Stimulated activated CD4-positive, alpha-beta T cell treated with anti-CD3 and anti-CD28 coated beads, Interleukin-4, amount 100 ng/mL, for 48 hours (primary cell): ENCODE data around the gene IL18RAP.

ENCODE experiments used
- DNase-seq, 2 donors: peaks; one replicate each; pipeline ENCODE4 v3.0.0-alpha.2; 2020; ENCODE audit warnings: low read depth in 2 of 2

IL18RAP gene, protein sequence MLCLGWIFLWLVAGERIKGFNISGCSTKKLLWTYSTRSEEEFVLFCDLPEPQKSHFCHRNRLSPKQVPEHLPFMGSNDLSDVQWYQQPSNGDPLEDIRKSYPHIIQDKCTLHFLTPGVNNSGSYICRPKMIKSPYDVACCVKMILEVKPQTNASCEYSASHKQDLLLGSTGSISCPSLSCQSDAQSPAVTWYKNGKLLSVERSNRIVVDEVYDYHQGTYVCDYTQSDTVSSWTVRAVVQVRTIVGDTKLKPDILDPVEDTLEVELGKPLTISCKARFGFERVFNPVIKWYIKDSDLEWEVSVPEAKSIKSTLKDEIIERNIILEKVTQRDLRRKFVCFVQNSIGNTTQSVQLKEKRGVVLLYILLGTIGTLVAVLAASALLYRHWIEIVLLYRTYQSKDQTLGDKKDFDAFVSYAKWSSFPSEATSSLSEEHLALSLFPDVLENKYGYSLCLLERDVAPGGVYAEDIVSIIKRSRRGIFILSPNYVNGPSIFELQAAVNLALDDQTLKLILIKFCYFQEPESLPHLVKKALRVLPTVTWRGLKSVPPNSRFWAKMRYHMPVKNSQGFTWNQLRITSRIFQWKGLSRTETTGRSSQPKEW

DNA sequence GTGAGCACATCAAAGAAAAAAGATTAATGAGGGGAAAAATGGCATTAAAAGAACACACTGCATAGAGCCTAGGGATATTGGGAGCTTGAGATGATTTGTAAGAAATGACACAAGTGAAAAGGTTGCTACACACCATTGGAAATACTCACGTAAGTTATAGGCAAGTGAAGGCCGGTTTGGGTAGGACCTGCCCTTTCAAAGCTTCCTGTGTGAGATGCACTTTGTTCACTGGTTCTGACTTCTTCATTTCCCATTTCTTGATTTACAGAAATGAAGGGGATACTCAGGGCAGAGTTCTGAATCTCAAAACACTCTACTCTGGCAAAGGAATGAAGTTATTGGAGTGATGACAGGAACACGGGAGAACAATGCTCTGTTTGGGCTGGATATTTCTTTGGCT, at the start of gene IL18RAP:
IL18RAP (plus strand) TSS at position 251 of the 400 bp plus-strand sequence; CDS start at position 369, 118 bp downstream.
- DNase-seq: no peak

GRCh38 chr2:102376052-102376591, 46.8 kb upstream of the IL18RAP start:
- no peak for DNase-seq

DNA sequence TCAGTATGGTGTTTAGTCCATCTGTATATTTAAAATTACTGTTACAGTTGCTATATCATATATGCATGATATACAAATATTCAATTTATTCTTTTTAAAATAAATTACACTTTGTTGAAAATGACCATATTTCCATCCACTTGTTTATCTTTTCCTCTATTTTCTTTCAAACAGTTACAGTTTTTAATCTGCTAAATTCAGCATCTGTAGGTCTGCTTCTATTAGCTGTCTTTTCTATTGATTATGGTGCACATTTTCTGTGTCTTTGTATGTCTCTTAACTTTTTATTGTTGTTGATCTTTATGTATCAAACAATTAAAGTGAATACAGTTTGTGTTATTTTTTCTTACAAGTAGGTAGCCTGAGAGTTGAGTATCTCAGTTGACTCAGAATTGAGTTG, 39.2 kb upstream of the IL18RAP start:
- no peak for DNase-seq

- no peak for DNase-seq
Measured at GRCh38 chr2:102385522-102385921, 37.4 kb upstream of the IL18RAP start.

DNA sequence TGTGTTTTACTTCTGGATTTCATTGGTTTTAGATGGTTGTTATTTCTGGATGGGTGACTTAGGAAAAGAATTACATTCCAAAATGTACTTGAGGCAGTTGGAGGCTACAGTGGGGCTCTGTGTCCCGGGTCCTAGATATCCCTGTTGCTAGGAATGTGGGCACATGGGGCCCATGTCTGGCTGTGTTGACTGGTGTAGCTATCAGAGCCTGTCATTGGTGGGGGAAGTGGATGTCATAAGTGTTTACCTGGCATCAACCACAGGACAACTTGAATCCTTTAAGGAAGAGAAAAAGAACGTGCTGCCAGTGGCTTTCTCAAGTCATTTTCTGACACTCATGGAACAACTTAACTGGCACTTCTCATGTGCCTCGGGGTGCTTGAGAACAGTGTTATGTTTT, 37.0 kb upstream of the IL18RAP start:
- DNase-seq: no peak

DNA sequence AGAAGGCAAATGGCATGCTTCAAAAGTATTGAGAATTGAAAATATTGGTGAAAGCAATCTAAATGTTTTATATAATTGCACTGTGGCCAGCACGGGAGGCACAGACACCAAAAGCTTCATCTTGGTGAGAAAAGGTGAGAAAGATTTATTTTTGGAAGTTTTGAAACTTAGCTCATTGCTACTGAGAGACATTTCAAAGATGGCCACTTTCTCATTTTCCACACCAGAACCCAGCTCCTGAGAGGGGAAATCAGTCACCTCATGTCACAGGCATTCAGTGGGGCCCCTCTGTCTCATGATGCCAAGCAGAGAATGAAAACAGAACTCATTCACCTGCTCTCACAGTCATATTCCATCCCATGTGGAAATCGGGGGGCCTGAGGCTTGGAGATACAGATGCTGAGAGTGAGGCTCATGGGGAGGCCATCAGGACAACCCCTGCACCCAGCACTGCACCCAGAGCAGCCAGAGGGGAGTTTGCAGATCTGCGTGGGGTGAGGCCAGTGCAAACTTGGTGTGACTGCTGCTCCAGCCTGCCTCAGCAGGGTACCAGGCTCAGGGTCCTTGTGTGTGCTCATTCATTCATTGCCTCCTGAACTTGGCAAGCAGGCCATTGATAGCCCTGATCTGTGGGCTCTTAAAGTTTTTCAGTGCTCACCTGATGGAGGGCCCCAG, 36.0 kb upstream of the IL18RAP start:
- DNase-seq: no peak

GRCh38 chr2:102387763-102388546, 35.0 kb upstream of the IL18RAP start:
- DNase-seq: no peak

DNA sequence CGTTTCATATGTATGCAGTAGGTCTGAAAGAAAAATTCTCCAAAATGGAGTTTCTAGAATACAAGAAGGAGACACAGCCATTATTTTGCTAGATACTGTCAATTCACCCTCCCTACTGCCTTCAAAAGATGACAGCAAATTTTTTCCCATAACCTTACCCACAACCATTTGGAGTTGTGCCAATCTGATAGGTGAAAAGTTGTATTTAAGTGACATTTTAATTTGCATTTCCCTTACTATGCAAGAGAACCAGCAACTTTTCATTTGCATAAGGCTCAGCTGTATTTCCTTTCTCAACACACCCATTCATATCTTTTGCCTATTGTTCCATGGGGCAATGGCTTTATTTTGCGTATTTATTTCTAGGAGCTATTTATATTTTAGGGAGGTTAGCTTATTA, 31.4 kb upstream of the IL18RAP start:
- no peak for DNase-seq

DNA sequence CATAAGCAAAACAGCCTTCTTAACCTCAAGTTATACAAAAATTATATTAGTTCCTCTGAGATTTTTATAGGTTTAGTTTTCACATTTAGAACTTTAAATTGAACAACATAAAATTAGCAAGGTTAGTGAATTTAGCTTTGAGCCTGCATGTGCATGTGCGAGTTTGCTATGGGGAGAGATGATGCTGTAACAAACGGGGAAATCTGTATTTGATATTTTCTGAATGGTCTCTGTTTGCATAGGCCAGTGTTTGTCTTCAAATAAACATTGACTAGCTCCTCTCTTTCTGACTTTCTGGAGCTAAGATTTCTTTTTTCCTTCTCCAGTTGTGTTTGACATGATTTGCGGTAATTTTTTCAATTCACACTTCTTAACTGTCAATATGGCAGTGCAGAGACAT, 30.9 kb upstream of the IL18RAP start:
- DNase-seq: no peak

GRCh38 chr2:102392942-102393341, 30.0 kb upstream of the IL18RAP start:
- DNase-seq: no peak

DNA sequence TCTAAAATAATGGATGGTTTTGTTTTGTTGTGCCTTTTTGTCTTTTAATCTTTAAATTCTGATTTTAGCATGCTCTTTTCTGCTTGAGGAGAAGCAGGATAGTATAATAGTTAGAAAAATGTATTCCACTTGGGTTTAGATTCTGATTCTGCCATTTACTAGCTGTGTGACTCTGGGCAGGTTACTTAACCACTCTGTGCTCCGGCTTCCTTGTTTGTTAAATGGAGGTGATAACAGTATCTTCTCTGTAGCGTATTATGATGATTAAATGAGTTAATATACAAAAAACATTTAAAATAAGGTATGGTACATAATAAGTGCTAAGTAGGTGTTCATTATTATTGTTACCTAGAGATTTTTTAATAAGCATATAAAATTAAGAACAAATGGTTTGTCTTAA, 26.9 kb upstream of the IL18RAP start:
- no peak for DNase-seq

GRCh38 chr2:102397209-102397608, 25.8 kb upstream of the IL18RAP start:
- no peak for DNase-seq

DNA sequence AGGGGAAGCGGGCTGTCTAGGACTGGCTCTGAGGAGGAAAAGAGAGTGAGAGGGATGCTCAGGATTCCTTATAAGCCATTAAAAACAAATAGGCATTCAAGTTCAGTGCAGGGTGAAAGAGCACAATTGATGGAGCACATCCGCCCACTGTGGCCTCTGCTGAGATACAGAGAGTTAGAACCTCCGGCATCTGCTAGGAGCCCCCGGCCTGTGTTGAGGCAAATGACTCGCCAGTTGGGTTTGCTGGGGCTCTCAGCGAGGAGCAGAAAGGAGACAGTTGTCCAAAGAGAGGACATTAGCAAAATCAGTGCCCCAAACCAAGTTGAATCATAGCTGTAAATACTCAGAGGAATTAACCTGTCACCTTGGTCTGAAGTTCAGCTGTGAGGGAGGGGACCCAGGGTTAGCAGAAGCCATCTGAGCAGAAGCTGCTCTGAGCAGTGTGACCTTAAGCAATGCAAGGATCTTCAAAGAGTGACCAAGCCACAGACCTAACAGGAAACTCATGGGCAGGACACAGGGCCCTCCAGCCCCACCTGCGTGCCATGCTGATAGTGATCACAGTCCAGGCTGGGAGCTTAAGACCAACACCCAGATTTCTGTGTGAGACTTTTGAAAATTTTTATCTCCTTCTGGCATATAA, 23.3 kb upstream of the IL18RAP start:
- DNase-seq: no peak

DNA sequence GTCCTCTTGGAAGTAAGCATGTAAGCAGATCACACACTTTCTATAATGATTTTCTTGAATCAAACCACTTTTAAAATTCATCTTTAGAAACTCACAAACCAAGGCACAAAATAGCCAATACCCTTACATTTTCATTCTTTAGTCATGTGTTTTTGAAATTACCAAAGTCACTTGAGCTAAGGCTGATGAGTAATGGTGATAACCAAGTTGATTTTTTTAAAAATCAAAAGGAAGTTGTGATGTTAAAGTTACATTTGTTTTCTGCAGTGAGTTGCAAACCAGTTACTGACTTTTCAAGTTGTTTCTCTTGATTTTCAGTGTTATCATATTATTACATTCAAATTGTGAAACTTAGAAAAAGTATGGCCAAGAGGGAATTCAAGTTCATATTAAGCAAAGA, 21.5 kb upstream of the IL18RAP start:
- no peak for DNase-seq

DNA sequence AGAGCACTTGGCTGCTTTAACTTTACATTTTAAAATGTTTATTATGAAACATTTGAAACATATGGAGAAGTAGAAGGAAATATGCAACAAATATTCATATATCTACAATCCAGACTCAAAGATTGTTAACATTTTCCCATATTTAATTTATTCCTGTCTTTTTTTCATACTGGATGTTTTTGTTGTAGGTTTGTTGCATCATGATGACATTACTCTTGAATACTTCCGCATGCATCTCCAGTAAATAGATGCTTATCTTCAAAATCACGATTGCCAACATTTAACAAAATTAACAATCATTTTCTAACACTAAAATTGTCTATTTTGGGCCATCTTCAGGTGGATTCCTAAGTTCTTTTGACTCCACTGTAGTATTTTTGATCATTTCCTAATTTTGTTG, 21.1 kb upstream of the IL18RAP start:
- DNase-seq: no peak

DNA sequence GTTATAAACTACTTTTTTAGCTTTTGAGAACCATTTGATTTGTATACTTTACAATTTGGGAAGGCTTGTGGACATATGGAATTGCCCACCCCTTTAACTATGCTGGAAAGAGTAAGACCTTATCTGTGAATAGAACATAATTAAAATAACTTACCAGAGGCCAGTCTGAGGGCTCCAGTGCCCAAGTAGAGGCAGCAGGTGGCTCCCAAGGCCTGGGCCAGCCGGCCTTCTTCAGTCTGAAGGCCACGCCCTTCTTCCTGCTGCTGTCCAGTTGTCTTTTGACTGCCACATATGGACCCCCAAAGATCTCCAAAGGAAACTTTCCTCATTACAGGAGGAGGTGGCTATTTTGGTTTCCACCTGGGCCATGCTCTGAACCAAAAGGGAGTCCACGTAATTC, 12.0 kb upstream of the IL18RAP start:
- no peak for DNase-seq

- no peak for DNase-seq
Measured at GRCh38 chr2:102412199-102412598, 10.8 kb upstream of the IL18RAP start.

DNA sequence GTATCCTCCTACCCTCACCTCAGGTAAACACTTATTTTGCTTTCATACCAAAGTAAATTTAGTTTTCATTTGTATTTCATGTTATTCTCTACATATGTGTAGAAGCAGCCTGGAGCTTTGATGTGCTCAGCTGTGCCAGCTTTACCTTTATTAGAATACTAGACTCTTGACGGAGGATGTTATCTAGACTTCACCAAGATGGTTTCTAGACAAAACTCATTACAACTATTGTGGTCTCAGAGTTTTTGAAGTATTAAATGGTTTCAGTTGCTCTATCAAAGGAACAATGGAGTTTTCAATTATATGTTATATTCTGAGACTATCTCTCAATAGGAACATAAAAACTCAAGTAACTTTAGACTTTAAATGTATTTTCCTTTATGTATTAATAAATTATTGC, 5.0 kb upstream of the IL18RAP start:
- DNase-seq: no peak

GRCh38 chr2:102418421-102418961, 4.5 kb upstream of the IL18RAP start:
- no peak for DNase-seq

DNA sequence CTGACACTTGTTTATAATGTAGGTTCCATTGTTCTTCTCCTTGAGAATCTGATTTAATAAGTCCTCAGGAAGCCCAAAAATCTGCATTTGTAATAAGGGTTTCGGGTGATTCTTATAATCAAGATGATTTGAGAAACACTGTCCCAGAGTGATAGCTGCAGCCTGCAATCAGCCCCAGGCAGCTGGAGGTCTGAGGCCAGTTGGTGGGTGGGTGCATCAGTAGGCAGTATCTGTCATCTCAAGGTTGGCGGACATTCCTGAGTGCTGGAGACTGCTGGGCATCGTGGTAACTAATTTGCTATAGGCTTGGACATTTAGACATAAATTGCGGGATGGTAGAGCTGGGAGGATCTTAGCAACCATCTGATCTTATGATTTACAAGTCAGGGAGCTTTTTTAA, 2.7 kb upstream of the IL18RAP start:
- no peak for DNase-seq
